Activated B cell treated with CpG ODN at 0.5 μM for 24 hours (primary cell): ENCODE results near the gene ENOPH1. TPM values are rescaled to one million over a fixed set of nuclear protein-coding genes. Genes with fewer than 3 reads are reported as not detected.

ENCODE experiments used
- ATAC-seq: fragments of 200-7000 bp; cut with Tn5 transposase; one replicate; pipeline ENCODE4 v1.10.0; 2021; ENCODE audit warnings: low read depth, mild to moderate bottlenecking, moderate library complexity
- CTCF ChIA-PET: fragments of 350-600 bp; sonication (Branson Sonifier 250); formaldehyde crosslinking; loops from one replicate; lab custom pipeline; 2021; ENCODE audit warnings: antibody characterized with exemption; lab: Charles Lee
- POLR2A ChIA-PET: fragments of 350-600 bp; sonication (Branson Sonifier 250); formaldehyde crosslinking; loops from one replicate; lab custom pipeline; 2021; ENCODE audit warnings: antibody characterized with exemption; lab: Charles Lee
- DNase-seq: peaks from one replicate; pipeline ENCODE4 v3.0.0; 2022
- H3K27ac Mint-ChIP-seq: one replicate; pipeline ENCODE4 v1.8.0; 2020; ENCODE audit warnings: mixed read lengths
- H3K27me3 Mint-ChIP-seq: one replicate; pipeline ENCODE4 v1.8.0; 2021; ENCODE audit warnings: mixed read lengths
- H3K36me3 Mint-ChIP-seq: one replicate; pipeline ENCODE4 v1.8.0; 2021; ENCODE audit warnings: low read depth, mixed read lengths
- H3K4me1 Mint-ChIP-seq: one replicate; pipeline ENCODE4 v1.8.0; 2021; ENCODE audit warnings: mixed read lengths
- H3K4me3 Mint-ChIP-seq: one replicate; pipeline ENCODE4 v1.8.0; 2020; ENCODE audit warnings: mild to moderate bottlenecking, mixed read lengths
- H3K9me3 Mint-ChIP-seq: one replicate; pipeline ENCODE4 v1.8.0; 2020; ENCODE audit warnings: mixed read lengths
- CTCF ChIP-seq: fragments of 200-600 bp; IDR thresholded peaks from one replicate; pipeline ENCODE4 v1.8.0; 2022; ENCODE audit warnings: antibody characterized with exemption, mild to moderate bottlenecking
- intact Hi-C: fragments of 100-400 bp; cut with micrococcal nuclease; formaldehyde crosslinking; loops from one replicate; pipeline ENCODE4 v1.15.1; 2024
- total RNA-seq: library from RNA; stranded (reverse); gene quantifications from 2 replicates; pipeline ENCODE4 v1.2.3, GENCODE V29; 2022

The ENOPH1 gene
- total RNA-seq, 1 donor from 2014 or later = 26.0 TPM

GRCh38 chr4:82479562-82479961, 49.2 kb downstream of the ENOPH1 start:
- TF ChIP-seq CTCF = no peak
- H3K4me1 Mint-ChIP-seq = no peaks in the 10 kb centered on the region
- ATAC-seq = no peak
- H3K9me3 Mint-ChIP-seq = no peaks in the 10 kb centered on the region
- DNase-seq = no peak
- peaks cover 7% of the 10 kb centered on the region for H3K36me3 Mint-ChIP-seq
- intact Hi-C loops = no loop called here
- POLR2A ChIA-PET = interaction anchor here (0.6 kb wide), 1 partner anchor 88 kb away, joined by 3 read pairs; no protein-coding TSS in a partner anchor
- H3K4me3 Mint-ChIP-seq = no peak overlapping the region
- CTCF ChIA-PET = no interaction called here
- no peaks in the 10 kb centered on the region for H3K27me3 Mint-ChIP-seq
- H3K27ac Mint-ChIP-seq = no peak overlapping the region

- H3K36me3 Mint-ChIP-seq = peaks cover 7% of the 10 kb centered on the region
- POLR2A ChIA-PET = no interaction called here
- CTCF ChIA-PET = no interaction called here
- no peaks in the 10 kb centered on the region for H3K9me3 Mint-ChIP-seq
- H3K4me1 Mint-ChIP-seq = no peaks in the 10 kb centered on the region
- DNase-seq (no peak), ATAC-seq (no peak)
- intact Hi-C loops = no loop called here
- no peaks in the 10 kb centered on the region for H3K27me3 Mint-ChIP-seq
- no peak overlapping the region for H3K4me3 Mint-ChIP-seq
- no peak for TF ChIP-seq CTCF
- H3K27ac Mint-ChIP-seq = no peak overlapping the region
Measured at GRCh38 chr4:82480771-82481505, 50.5 kb downstream of the ENOPH1 start.

- ATAC-seq = no peak
- no peak for TF ChIP-seq CTCF
- no peaks in the 10 kb centered on the region for H3K9me3 Mint-ChIP-seq
- peaks cover 7% of the 10 kb centered on the region for H3K36me3 Mint-ChIP-seq
- no peaks in the 10 kb centered on the region for H3K27me3 Mint-ChIP-seq
- no peak overlapping the region for H3K4me3 Mint-ChIP-seq
- no peak overlapping the region for H3K27ac Mint-ChIP-seq
- DNase-seq = no peak
- intact Hi-C loops = no loop called here
- CTCF ChIA-PET = no interaction called here
- H3K4me1 Mint-ChIP-seq = no peaks in the 10 kb centered on the region
- POLR2A ChIA-PET = no interaction called here
Measured at GRCh38 chr4:82481506-82481840, 51.1 kb downstream of the ENOPH1 start.

GRCh38 chr4:82482387-82482786, 52.0 kb downstream of the ENOPH1 start:
- H3K36me3 Mint-ChIP-seq = peaks cover 7% of the 10 kb centered on the region

More at GRCh38 chr4:82482387-82482786, 52.0 kb downstream of the ENOPH1 start:
- ATAC-seq = no peak
- ChIA-PET POLR2A (no interaction called here), CTCF (no interaction called here)
- intact Hi-C loops = no loop called here
- no peak overlapping the region for H3K27ac Mint-ChIP-seq
- no peak for DNase-seq
- no peaks in the 10 kb centered on the region for H3K4me1 Mint-ChIP-seq
- no peaks in the 10 kb centered on the region for H3K9me3 Mint-ChIP-seq
- no peaks in the 10 kb centered on the region for H3K27me3 Mint-ChIP-seq
- no peak overlapping the region for H3K4me3 Mint-ChIP-seq
- TF ChIP-seq CTCF = no peak
